HepG2 (cell line): ENCODE results near the gene TMC2. TPM values are rescaled to one million over a fixed set of nuclear protein-coding genes. Genes with fewer than 3 reads are reported as not detected.

Experiments used
- AKNA ChIP-seq: sonication (generic); formaldehyde crosslinking; IDR thresholded peaks from 2 replicates; pipeline ENCODE4 v1.4.0; 2020; ENCODE audit warnings: missing genetic modification reagents, borderline replicate concordance
- E2F5 ChIP-seq: sonication (generic); formaldehyde crosslinking; conservative IDR thresholded peaks from 2 replicates; pipeline ENCODE4 v1.4.0; 2020; ENCODE audit warnings: missing genetic modification reagents
- ISL2 ChIP-seq: sonication (generic); formaldehyde crosslinking; IDR thresholded peaks from 2 replicates; pipeline ENCODE4 v1.5.0; 2020; ENCODE audit warnings: missing genetic modification reagents
- KDM4B ChIP-seq: sonication (generic); formaldehyde crosslinking; IDR thresholded peaks from 2 replicates; pipeline ENCODE4 v1.4.0; 2020; ENCODE audit warnings: missing genetic modification reagents
- KDM5A ChIP-seq: fragments of 200-600 bp; sonication (generic); IDR thresholded peaks from 2 replicates; pipeline ENCODE4 v1.7.0; 2018; ENCODE audit warnings: antibody characterized with exemption, mild to moderate bottlenecking, low read length, borderline replicate concordance
- KLF6 ChIP-seq: IDR thresholded peaks from 2 replicates; pipeline ENCODE4 v1.8.0; 2016; ENCODE audit warnings: missing biosample characterization, missing genetic modification reagents
- PTBP1 ChIP-seq: fragments of 200-400 bp; formaldehyde crosslinking; IDR thresholded peaks from 2 replicates; pipeline ENCODE4 v1.6.1; 2018; ENCODE audit warnings: low read length, low read depth; ENCODE audit not compliant: poor library complexity, severe bottlenecking
- RFXAP ChIP-seq: sonication (generic); formaldehyde crosslinking; IDR thresholded peaks from 2 replicates; pipeline ENCODE4 v1.4.0; 2020; ENCODE audit warnings: missing genetic modification reagents, borderline replicate concordance
- SP2 ChIP-seq: sonication (generic); formaldehyde crosslinking; IDR thresholded peaks from 2 replicates; pipeline ENCODE4 v1.5.1; 2020; ENCODE audit warnings: mild to moderate bottlenecking, missing genetic modification reagents
- SP5 ChIP-seq: IDR thresholded peaks from 2 replicates; pipeline ENCODE4 v1.6.1; 2016; ENCODE audit warnings: low read depth, borderline replicate concordance
- YEATS4 ChIP-seq: sonication (generic); formaldehyde crosslinking; IDR thresholded peaks from 2 replicates; pipeline ENCODE4 v1.4.0; 2020; ENCODE audit warnings: missing genetic modification reagents, borderline replicate concordance
- ZEB1 ChIP-seq: IDR thresholded peaks from 2 replicates; pipeline ENCODE4 v1.6.1; 2012; ENCODE audit warnings: mild to moderate bottlenecking, low read depth, inconsistent platforms; ENCODE audit not compliant: insufficient replicate concordance
- ZFP36L2 ChIP-seq: sonication (generic); formaldehyde crosslinking; IDR thresholded peaks from 2 replicates; pipeline ENCODE4 v1.4.0; 2020; ENCODE audit warnings: missing genetic modification reagents
- ZNF367 ChIP-seq: sonication (generic); formaldehyde crosslinking; IDR thresholded peaks from 2 replicates; pipeline ENCODE4 v1.4.0; 2020; ENCODE audit warnings: missing genetic modification reagents, borderline replicate concordance
- ZNF441 ChIP-seq: sonication (generic); formaldehyde crosslinking; IDR thresholded peaks from 2 replicates; pipeline ENCODE4 v1.7.0; 2021; ENCODE audit warnings: missing genetic modification reagents, borderline replicate concordance
- ZNF569 ChIP-seq: sonication (generic); formaldehyde crosslinking; IDR thresholded peaks from 2 replicates; pipeline ENCODE4 v1.5.0; 2020; ENCODE audit warnings: mild to moderate bottlenecking, missing genetic modification reagents, moderate library complexity, borderline replicate concordance
- ZNF784 ChIP-seq: sonication (generic); formaldehyde crosslinking; IDR thresholded peaks from 2 replicates; pipeline ENCODE4 v1.5.1; 2020; ENCODE audit warnings: missing genetic modification reagents, mild to moderate bottlenecking, borderline replicate concordance
- polyA plus RNA-seq, 8 experiments: library from polyadenylated mRNA; depleted of rRNA in 3 of 8; stranded (reverse) in 7 of 8; unstranded in 1 of 8; fragments of >200 nt; fragmentation: Illumina TruSeq in 4 of 8; extraction: Trizol in 4 of 8; gene quantifications; 2 replicates each; pipeline versions ENCODE4 v1.2.1 to v1.2.3, GENCODE V29; 2011 to 2016; ENCODE audit warnings: low read depth in 4 of 8, missing spikeins in 1 of 8, mixed read lengths in 1 of 8; ENCODE audit not compliant: insufficient read depth in 1 of 8
- total RNA-seq, 5 experiments: library from RNA; depleted of rRNA; stranded (reverse); fragments of >200 nt; fragmentation: Illumina TruSeq; extraction: Trizol; gene quantifications; 2 replicates each; pipeline ENCODE4 v1.2.3, GENCODE V29; 2016; ENCODE audit warnings: low read depth in 1 of 5
- TF ChIP-seq, protein P1 (sequence below): sonication (generic); formaldehyde crosslinking; IDR thresholded peaks from 2 replicates; pipeline ENCODE4 v1.5.0; 2020; ENCODE audit warnings: mild to moderate bottlenecking, missing genetic modification reagents

The TMC2 gene
- total and polyA plus RNA-seq, 2 of the 13 experiments (the other 11 are each of a cell fraction or from before 2014, with no cell fraction given), result not detected

- no peak for TF ChIP-seq ZNF367 (CRISPR knock-in tag)
- TF ChIP-seq ZEB1, result no peak
- peak; percentile 45; the same call in 1 of the 2 replicates for TF ChIP-seq ZNF784 (CRISPR knock-in tag)
- TF ChIP-seq ZNF569 (CRISPR knock-in tag), result no peak
- TF ChIP-seq, protein P1, sequence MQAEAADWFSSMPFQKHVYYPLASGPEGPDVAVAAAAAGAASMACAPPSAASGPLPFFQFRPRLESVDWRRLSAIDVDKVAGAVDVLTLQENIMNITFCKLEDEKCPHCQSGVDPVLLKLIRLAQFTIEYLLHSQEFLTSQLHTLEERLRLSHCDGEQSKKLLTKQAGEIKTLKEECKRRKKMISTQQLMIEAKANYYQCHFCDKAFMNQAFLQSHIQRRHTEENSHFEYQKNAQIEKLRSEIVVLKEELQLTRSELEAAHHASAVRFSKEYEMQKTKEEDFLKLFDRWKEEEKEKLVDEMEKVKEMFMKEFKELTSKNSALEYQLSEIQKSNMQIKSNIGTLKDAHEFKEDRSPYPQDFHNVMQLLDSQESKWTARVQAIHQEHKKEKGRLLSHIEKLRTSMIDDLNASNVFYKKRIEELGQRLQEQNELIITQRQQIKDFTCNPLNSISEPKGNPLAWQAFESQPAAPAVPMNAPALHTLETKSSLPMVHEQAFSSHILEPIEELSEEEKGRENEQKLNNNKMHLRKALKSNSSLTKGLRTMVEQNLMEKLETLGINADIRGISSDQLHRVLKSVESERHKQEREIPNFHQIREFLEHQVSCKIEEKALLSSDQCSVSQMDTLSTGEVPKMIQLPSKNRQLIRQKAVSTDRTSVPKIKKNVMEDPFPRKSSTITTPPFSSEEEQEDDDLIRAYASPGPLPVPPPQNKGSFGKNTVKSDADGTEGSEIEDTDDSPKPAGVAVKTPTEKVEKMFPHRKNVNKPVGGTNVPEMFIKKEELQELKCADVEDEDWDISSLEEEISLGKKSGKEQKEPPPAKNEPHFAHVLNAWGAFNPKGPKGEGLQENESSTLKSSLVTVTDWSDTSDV, result peak; percentile 87; the same call in 1 of the 2 replicates
- no peak for TF ChIP-seq RFXAP
- no peak for TF ChIP-seq KLF6 (CRISPR knock-in tag)
- TF ChIP-seq ISL2 (CRISPR knock-in tag), result no peak
- no peak for TF ChIP-seq SP2
- no peak for TF ChIP-seq KDM5A
- TF ChIP-seq ZNF441 (CRISPR knock-in tag), result no peak
- peak; percentile 37 for TF ChIP-seq PTBP1
- no peak for TF ChIP-seq KDM4B
- 0 out of 2 replicates have a peak, but pooled peaks have one; percentile 75 for TF ChIP-seq YEATS4 (CRISPR knock-in tag)
- no peak for TF ChIP-seq SP5 (CRISPR knock-in tag)
- TF ChIP-seq ZFP36L2 (CRISPR knock-in tag), result no peak
- no peak for TF ChIP-seq AKNA (CRISPR knock-in tag)
- no peak for TF ChIP-seq E2F5 (CRISPR knock-in tag)
Measured at GRCh38 chr20:2523919-2524708, 12.3 kb upstream of the TMC2 start (continued).
